ENCODE results near the gene NCAN. TPM values are rescaled to one million over a fixed set of nuclear protein-coding genes. Genes with fewer than 3 reads are reported as not detected.

The NCAN gene
- total and polyA plus RNA-seq, 2 of the 13 experiments (the other 11 are each of a cell fraction or from before 2014, with no cell fraction given), result not detected

GRCh38 chr19:19224852-19225494 lies 13.2 kb downstream of the NCAN start (continued):
- peak; percentile 9; the same call in 1 of the 2 replicates for TF ChIP-seq NCOA2 (CRISPR knock-in tag; IDR thresholded peaks at IDR 0.05)
- TF ChIP-seq ZNF205 (CRISPR knock-in tag; IDR thresholded peaks at IDR 0.05), result peak; percentile 36; the same call in 1 of the 2 replicates
- peak; percentile 42; the same call in 1 of the 2 replicates for TF ChIP-seq ZBTB7A (CRISPR knock-in tag; IDR thresholded peaks at IDR 0.05)
- TF ChIP-seq HNRNPK (IDR thresholded peaks at IDR 0.05; ENCODE audit: low read depth, low read length, poor library complexity, severe bottlenecking), result no peak
- peak; percentile 33; the same call in 1 of the 2 replicates for TF ChIP-seq MTA1 (CRISPR knock-in tag; IDR thresholded peaks at IDR 0.05; ENCODE audit: borderline replicate concordance)
- peak; percentile 70 for TF ChIP-seq SAP130 (CRISPR knock-in tag; IDR thresholded peaks at IDR 0.05; ENCODE audit: low read depth)
- TF ChIP-seq MYC (CRISPR knock-in tag; IDR thresholded peaks at IDR 0.05; ENCODE audit: borderline replicate concordance), result peak; percentile 65; the same call in 1 of the 2 replicates
- peak; percentile 69; the same call in 1 of the 2 replicates for TF ChIP-seq ARNTL (CRISPR knock-in tag; IDR thresholded peaks at IDR 0.05)
- peak; percentile 90 for TF ChIP-seq MAX (IDR thresholded peaks at IDR 0.05)
- TF ChIP-seq SYNCRIP (IDR thresholded peaks at IDR 0.05; ENCODE audit: insufficient read depth, low read depth, low read length), result no peak
- 0 out of 2 replicates have a peak, but pooled peaks have one; percentile 64 for TF ChIP-seq ZNF766 (CRISPR knock-in tag; IDR thresholded peaks at IDR 0.05; ENCODE audit: borderline replicate concordance)
- TF ChIP-seq, protein P1, sequence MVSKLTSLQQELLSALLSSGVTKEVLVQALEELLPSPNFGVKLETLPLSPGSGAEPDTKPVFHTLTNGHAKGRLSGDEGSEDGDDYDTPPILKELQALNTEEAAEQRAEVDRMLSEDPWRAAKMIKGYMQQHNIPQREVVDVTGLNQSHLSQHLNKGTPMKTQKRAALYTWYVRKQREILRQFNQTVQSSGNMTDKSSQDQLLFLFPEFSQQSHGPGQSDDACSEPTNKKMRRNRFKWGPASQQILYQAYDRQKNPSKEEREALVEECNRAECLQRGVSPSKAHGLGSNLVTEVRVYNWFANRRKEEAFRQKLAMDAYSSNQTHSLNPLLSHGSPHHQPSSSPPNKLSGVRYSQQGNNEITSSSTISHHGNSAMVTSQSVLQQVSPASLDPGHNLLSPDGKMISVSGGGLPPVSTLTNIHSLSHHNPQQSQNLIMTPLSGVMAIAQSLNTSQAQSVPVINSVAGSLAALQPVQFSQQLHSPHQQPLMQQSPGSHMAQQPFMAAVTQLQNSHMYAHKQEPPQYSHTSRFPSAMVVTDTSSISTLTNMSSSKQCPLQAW (CRISPR knock-in tag; IDR thresholded peaks at IDR 0.05), result peak; percentile 35; the same call in 1 of the 2 replicates
- TF ChIP-seq IKZF4 (CRISPR knock-in tag; IDR thresholded peaks at IDR 0.05; ENCODE audit: borderline replicate concordance, low read depth, not compliant biosample characterization), result peak; percentile 35
- TF ChIP-seq SATB2 (CRISPR knock-in tag; IDR thresholded peaks at IDR 0.05), result no peak
- no peak for TF ChIP-seq HOXA5 (CRISPR knock-in tag; IDR thresholded peaks at IDR 0.05)
- TF ChIP-seq MTF1 (CRISPR knock-in tag; IDR thresholded peaks at IDR 0.05), result no peak
- no peak for TF ChIP-seq PRDM10 (CRISPR knock-in tag; IDR thresholded peaks at IDR 0.05; ENCODE audit: low read depth)
- TF ChIP-seq, protein P2, sequence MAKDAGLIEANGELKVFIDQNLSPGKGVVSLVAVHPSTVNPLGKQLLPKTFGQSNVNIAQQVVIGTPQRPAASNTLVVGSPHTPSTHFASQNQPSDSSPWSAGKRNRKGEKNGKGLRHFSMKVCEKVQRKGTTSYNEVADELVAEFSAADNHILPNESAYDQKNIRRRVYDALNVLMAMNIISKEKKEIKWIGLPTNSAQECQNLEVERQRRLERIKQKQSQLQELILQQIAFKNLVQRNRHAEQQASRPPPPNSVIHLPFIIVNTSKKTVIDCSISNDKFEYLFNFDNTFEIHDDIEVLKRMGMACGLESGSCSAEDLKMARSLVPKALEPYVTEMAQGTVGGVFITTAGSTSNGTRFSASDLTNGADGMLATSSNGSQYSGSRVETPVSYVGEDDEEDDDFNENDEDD (CRISPR knock-in tag; IDR thresholded peaks at IDR 0.05; ENCODE audit: borderline replicate concordance), result peak; percentile 89; the same call in 1 of the 2 replicates
- TF ChIP-seq ZNF337 (CRISPR knock-in tag; IDR thresholded peaks at IDR 0.05; ENCODE audit: borderline replicate concordance, low read depth), result 0 out of 2 replicates have a peak, but pooled peaks have one; percentile 32
- TF ChIP-seq ZNF253 (CRISPR knock-in tag; IDR thresholded peaks at IDR 0.05; ENCODE audit: borderline replicate concordance), result peak; percentile 77; the same call in 1 of the 2 replicates
- TF ChIP-seq MXD3 (CRISPR knock-in tag; IDR thresholded peaks at IDR 0.05), result peak; percentile 59
- TF ChIP-seq RXRA (CRISPR knock-in tag; IDR thresholded peaks at IDR 0.05), result 0 out of 2 replicates have a peak, but pooled peaks have one; percentile 22
- 0 out of 4 replicates have a peak, but pooled peaks of 1 of the 2 experiments have one; percentile 30 for TF ChIP-seq POLR2A (IDR thresholded peaks at IDR 0.05; ENCODE audit: insufficient read depth in 1 of 2, low read depth in 2 of 2, low read length in 2 of 2)

Data from HepG2 (cell line).